DMS153 treated with DMSO at 0.1 percent for 48 hours (cell line): ENCODE measurements around the gene RNF212B.

Experiments
- DNase-seq: peaks from one replicate; lab custom pipeline; 2025; ENCODE audit not compliant: unreplicated experiment; lab: John Stamatoyannopoulos, UW

RNF212B gene

GRCh38 chr14:23319746-23320583 is 82.2 kb downstream of the RNF212B start:
- no peak for DNase-seq

DNA sequence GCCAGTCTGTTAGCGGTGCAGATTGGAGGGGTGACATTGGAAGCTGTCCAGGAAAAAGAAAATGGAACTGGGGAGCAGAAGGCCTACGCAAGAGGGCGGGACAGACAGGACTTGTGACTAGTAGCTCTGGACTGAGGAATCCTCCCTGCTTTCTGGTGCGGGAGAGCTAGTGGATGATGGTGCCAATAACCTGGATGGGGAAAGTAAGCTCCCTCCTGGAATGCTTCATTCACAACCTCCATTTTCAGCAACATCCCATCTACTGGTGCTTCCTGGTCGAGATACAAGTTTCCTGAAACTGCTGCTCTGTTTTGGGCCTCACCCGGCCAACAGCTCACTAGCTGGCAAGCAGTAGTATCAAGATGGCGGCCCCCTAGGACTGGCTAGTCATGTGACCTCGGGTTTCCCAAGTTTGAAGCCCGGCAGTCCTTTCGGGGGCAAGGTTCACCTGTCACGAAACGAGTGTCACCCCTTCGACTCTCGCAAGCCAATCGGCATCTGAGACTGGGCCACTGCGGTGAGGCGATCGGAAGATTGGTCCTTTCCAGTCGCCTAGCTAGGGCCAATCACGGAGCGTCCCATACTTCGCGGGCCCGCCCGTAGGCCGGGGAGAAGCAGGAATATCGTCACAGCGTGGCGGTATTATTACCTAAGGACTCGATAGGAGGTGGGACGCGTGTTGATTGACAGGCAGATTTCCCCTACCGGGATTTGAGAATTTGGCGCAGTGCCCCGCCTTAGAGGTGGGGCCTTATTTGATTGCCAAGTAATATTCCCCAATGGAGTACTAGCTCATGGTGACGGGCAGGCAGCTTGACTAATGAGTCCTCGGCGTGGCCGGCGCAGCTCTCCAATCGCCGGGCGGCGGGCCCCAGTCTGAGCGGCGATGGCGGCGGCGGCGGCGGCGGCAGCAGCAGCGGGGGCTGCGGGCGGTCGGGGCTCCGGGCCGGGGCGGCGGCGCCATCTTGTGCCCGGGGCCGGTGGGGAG is 83.1 kb downstream of the RNF212B start, which contains the start of gene PABPN1:
TSS of gene PABPN1 (plus strand) at position 874 of the 988 bp plus-strand sequence. CDS start at position 887, 13 bp downstream.
- peak; percentile 99 for DNase-seq

- no peak for DNase-seq
These were observed 84.1 kb downstream of the RNF212B start for GRCh38 chr14:23321572-23322547.
